ENCODE data around the gene TNS1. TPM values are rescaled to one million over a fixed set of nuclear protein-coding genes. Genes with fewer than 3 reads are reported as not detected.
A peak's percentile ranks its signal among the peaks of the same experiment; 100 is the strongest.

The TNS1 gene
- total RNA-seq, 1 experiment from 2014 or later: 6.2 TPM

DNA sequence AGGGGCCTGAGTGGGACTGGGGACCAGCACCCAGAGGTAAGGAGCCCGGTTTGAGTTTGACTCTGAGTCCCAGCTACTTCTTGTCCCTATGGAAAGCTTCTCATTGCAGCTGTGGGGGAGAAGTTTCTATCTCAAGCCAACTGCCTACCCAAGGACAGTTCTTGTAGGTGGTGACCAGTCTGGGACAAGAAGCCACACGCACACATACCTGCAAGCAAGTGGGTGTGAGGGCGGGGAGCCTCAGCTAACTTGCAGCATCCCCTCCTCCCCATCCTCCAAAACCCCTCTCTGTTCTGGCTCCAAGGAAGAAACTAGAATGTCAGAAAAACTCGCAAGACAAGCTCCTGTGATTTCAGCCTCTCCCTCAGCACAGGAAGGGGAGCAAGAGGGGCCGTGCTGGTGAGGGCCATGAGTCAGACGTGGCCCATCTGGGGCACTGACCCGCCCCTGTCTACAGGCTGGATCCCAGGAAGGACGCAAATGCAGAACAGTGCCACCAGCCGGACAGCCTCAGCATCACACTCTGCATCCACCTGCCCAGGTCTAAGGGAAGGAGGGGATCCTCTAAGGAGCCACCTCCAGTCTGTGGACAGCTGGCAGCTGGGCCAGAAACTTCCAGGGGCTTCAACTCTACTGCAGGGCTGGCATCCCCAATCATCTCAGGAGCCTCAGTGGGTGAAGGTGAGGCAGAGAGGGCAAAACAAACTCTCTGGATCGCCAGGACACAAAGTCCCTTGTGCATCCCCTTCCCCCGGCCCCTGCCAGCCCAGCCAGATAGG is 103.4 kb downstream of the TNS1 start:
- Histone ChIP-seq H3K4me2 (ENCODE audit: low read length) (peak overlapping the region; percentile 21; the same call in 1 of the 2 replicates), H4K20me1 (ENCODE audit: insufficient read depth) (no peaks in the 10 kb centered on the region), H3K79me2 (ENCODE audit: insufficient read depth, low read length) (no peaks in the 10 kb centered on the region), H3K4me3 (replicated peaks in 1 of 2; ENCODE audit: low read depth in 1 of 2, low read length in 2 of 2) (no peak overlapping the region), H3K9me3 (ENCODE audit: control insufficient read depth in 1 of 2, insufficient read depth in 1 of 2, low read depth in 1 of 2, low read length in 2 of 2) (no peaks in the 10 kb centered on the region), H3K36me3 (ENCODE audit: control insufficient read depth in 1 of 2, insufficient read depth in 2 of 2, low read length in 2 of 2) (no peaks in the 10 kb centered on the region), H3K4me1 (ENCODE audit: control insufficient read depth in 1 of 2, insufficient read depth in 2 of 2, low read length in 2 of 2) (peaks cover 0 to 7% of the 10 kb centered on the region in 2 experiments; a peak in 1 of 4 replicates), H3K9me2 (ENCODE audit: insufficient read depth) (no peaks in the 10 kb centered on the region), H2AFZ (ENCODE audit: low read depth, low read length, poor library complexity, severe bottlenecking) (no peak overlapping the region), H3K27ac (ENCODE audit: low read depth, low read length) (no peak overlapping the region), H3K9ac (ENCODE audit: low read length) (no peak overlapping the region), H3K27me3 (ENCODE audit: insufficient read depth, low read length) (no peaks in the 10 kb centered on the region)
- no TSS peak for BruUV-seq (replicated peaks)
- TF ChIP-seq ELF1 (IDR thresholded peaks at IDR 0.05; ENCODE audit: borderline replicate concordance, low read depth) (no peak), RAD21 (IDR thresholded peaks at IDR 0.05; ENCODE audit: low read depth) (peak; percentile 42), ZFX (IDR thresholded peaks at IDR 0.05) (no peak), EZH2phosphoT487 (IDR thresholded peaks at IDR 0.05; ENCODE audit: borderline replicate concordance) (no peak), CBX3 (IDR thresholded peaks at IDR 0.05; ENCODE audit: low read depth) (no peak), ZNF274 (IDR thresholded peaks at IDR 0.05; ENCODE audit: low read depth, low read length) (no peak), SRF (IDR thresholded peaks at IDR 0.05; ENCODE audit: low read depth) (no peak), FOSL1 (IDR thresholded peaks at IDR 0.05; ENCODE audit: low read depth) (no peak), EGR1 (IDR thresholded peaks at IDR 0.05; ENCODE audit: low read depth) (no peak), CEBPB (IDR thresholded peaks at IDR 0.05; ENCODE audit: low read depth) (no peak), POLR2AphosphoS5 (IDR thresholded peaks at IDR 0.05; ENCODE audit: low read depth, low read length) (no peak)
- TF ChIP-seq, protein P1, sequence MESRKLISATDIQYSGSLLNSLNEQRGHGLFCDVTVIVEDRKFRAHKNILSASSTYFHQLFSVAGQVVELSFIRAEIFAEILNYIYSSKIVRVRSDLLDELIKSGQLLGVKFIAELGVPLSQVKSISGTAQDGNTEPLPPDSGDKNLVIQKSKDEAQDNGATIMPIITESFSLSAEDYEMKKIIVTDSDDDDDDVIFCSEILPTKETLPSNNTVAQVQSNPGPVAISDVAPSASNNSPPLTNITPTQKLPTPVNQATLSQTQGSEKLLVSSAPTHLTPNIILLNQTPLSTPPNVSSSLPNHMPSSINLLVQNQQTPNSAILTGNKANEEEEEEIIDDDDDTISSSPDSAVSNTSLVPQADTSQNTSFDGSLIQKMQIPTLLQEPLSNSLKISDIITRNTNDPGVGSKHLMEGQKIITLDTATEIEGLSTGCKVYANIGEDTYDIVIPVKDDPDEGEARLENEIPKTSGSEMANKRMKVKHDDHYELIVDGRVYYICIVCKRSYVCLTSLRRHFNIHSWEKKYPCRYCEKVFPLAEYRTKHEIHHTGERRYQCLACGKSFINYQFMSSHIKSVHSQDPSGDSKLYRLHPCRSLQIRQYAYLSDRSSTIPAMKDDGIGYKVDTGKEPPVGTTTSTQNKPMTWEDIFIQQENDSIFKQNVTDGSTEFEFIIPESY (IDR thresholded peaks at IDR 0.05; ENCODE audit: extremely low read depth, insufficient replicate concordance, low read length): no peak
- TF ChIP-seq, protein P2, sequence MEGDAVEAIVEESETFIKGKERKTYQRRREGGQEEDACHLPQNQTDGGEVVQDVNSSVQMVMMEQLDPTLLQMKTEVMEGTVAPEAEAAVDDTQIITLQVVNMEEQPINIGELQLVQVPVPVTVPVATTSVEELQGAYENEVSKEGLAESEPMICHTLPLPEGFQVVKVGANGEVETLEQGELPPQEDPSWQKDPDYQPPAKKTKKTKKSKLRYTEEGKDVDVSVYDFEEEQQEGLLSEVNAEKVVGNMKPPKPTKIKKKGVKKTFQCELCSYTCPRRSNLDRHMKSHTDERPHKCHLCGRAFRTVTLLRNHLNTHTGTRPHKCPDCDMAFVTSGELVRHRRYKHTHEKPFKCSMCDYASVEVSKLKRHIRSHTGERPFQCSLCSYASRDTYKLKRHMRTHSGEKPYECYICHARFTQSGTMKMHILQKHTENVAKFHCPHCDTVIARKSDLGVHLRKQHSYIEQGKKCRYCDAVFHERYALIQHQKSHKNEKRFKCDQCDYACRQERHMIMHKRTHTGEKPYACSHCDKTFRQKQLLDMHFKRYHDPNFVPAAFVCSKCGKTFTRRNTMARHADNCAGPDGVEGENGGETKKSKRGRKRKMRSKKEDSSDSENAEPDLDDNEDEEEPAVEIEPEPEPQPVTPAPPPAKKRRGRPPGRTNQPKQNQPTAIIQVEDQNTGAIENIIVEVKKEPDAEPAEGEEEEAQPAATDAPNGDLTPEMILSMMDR (IDR thresholded peaks at IDR 0.05 in 2 of 3, conservative IDR thresholded peaks at IDR 0.05 in 1 of 3; ENCODE audit: borderline replicate concordance in 1 of 3, insufficient read depth in 1 of 3, low read depth in 2 of 3, low read length in 2 of 3): peak; percentile 46 to 88 (median 84); a peak in 5 of 6 replicates
- intact Hi-C loops (cut with micrococcal nuclease): loop anchor here (1.0 kb wide), 1 partner anchor 110 kb away; no protein-coding TSS in a partner anchor
- ATAC-seq (peak; percentile 99), DNase-seq (ENCODE audit: low read depth, low spot score) (peak; percentile 27)
- CTCF ChIA-PET: interaction anchor here (0.7 to 2.3 kb wide), 6 partner anchors 13 to 117 kb away, joined by 3 to 15 read pairs (median 5); no protein-coding TSS in a partner anchor
- POLR2A ChIA-PET: no interaction called here
- RAD21 ChIA-PET (ENCODE audit: low non-redundant PET in 1 of 2, low total read pairs in 2 of 2, uncharacterized antibody in 2 of 2, unreplicated experiment in 2 of 2): interaction anchor here (0.9 to 1.4 kb wide), 2 partner anchors 114 kb away, joined by 4 to 7 read pairs; no protein-coding TSS in a partner anchor

Measured in HCT116 (cell line).